ENCODE measurements around the gene GIMAP1.
"Not testable (repeated sequence)": the region's sequence is repeated elsewhere in the genome, so short reads cannot be mapped to it uniquely, and the experiment has no call there.

Gene GIMAP1

GRCh38 chr7:150716368-150716767 lies at the start of gene GIMAP1:
TSS of gene GIMAP1 (plus strand) at chr7:150716613. CDS start at chr7:150719048, 2,435 bp downstream.
- peak in 1 of 2 donors; percentile 34 for DNase-seq (ENCODE audit: low read depth in 2 of 2)

GRCh38 chr7:150668472-150668911 lies 47.9 kb upstream of the GIMAP1 start:
- DNase-seq (ENCODE audit: low read depth in 2 of 2) = peak; percentile 32 to 60

- DNase-seq (ENCODE audit: low read depth in 2 of 2) = no peak
Measured at GRCh38 chr7:150668977-150669376, 47.4 kb upstream of the GIMAP1 start.

- not testable (repeated sequence) for DNase-seq (ENCODE audit: low read depth in 2 of 2)
Measured at GRCh38 chr7:150671798-150672585, 44.4 kb upstream of the GIMAP1 start.

GRCh38 chr7:150675714-150676113 lies 40.7 kb upstream of the GIMAP1 start:
- no peak for DNase-seq (ENCODE audit: low read depth in 2 of 2)

GRCh38 chr7:150676276-150676675 lies 40.1 kb upstream of the GIMAP1 start:
- DNase-seq (ENCODE audit: low read depth in 2 of 2) = not testable (repeated sequence)

- not testable (repeated sequence) for DNase-seq (ENCODE audit: low read depth in 2 of 2)
Measured at GRCh38 chr7:150676854-150677253, 39.6 kb upstream of the GIMAP1 start.

- peak in 1 of 2 donors; percentile 34 for DNase-seq (ENCODE audit: low read depth in 2 of 2)
Measured at GRCh38 chr7:150678601-150679000, 37.8 kb upstream of the GIMAP1 start.

GRCh38 chr7:150680364-150680763 lies 36.0 kb upstream of the GIMAP1 start:
- not testable (repeated sequence) for DNase-seq (ENCODE audit: low read depth in 2 of 2)

GRCh38 chr7:150685219-150686029 lies 31.0 kb upstream of the GIMAP1 start, which contains the start of gene GIMAP2:
TSS of gene GIMAP2 (plus strand) at chr7:150685706. CDS start at chr7:150687060, 1,354 bp downstream.
- no peak for DNase-seq (ENCODE audit: low read depth in 2 of 2)

- no peak for DNase-seq (ENCODE audit: low read depth in 2 of 2)
Measured at GRCh38 chr7:150686030-150686631, 30.3 kb upstream of the GIMAP1 start.

- no peak for DNase-seq (ENCODE audit: low read depth in 2 of 2)
Measured at GRCh38 chr7:150688630-150689029, 27.8 kb upstream of the GIMAP1 start.

GRCh38 chr7:150695654-150696053 lies 20.8 kb upstream of the GIMAP1 start:
- DNase-seq (ENCODE audit: low read depth in 2 of 2) = no peak

- no peak for DNase-seq (ENCODE audit: low read depth in 2 of 2)
Measured at GRCh38 chr7:150703209-150703608, 13.2 kb upstream of the GIMAP1 start.

- DNase-seq (ENCODE audit: low read depth in 2 of 2) = no peak
Measured at GRCh38 chr7:150715293-150715692, 1.1 kb upstream of the GIMAP1 start.

GRCh38 chr7:150715738-150716137 lies 675 bp upstream of the GIMAP1 start:
- DNase-seq (ENCODE audit: low read depth in 2 of 2) = no peak

- DNase-seq (ENCODE audit: low read depth in 2 of 2) = no peak
Measured at GRCh38 chr7:150716939-150717338, 526 bp downstream of the GIMAP1 start.

GRCh38 chr7:150717814-150718420 lies 1.5 kb downstream of the GIMAP1 start:
- no peak for DNase-seq (ENCODE audit: low read depth in 2 of 2)

- no peak for DNase-seq (ENCODE audit: low read depth in 2 of 2)
Measured at GRCh38 chr7:150719436-150719835, 3.0 kb downstream of the GIMAP1 start.

- no peak for DNase-seq (ENCODE audit: low read depth in 2 of 2)
Measured at GRCh38 chr7:150719960-150720891, 3.8 kb downstream of the GIMAP1 start.

- no peak for DNase-seq (ENCODE audit: low read depth in 2 of 2)
Measured at GRCh38 chr7:150721970-150722373, 5.6 kb downstream of the GIMAP1 start.
